Psoas muscle (tissue), 8 donors: Measurements from ENCODE around the gene ATP5MG. TPM values are rescaled to one million over a fixed set of nuclear protein-coding genes. Genes with fewer than 3 reads are reported as not detected.
"Not testable (repeated sequence)": the region's sequence is repeated elsewhere in the genome, so short reads cannot be mapped to it uniquely, and the experiment has no call there.

Source experiments
- ATAC-seq, 4 donors: fragments of 200-7000 bp; cut with Tn5 transposase; one replicate each; pipeline ENCODE4 v1.9.1; 2020; ENCODE audit warnings: moderate library complexity in 3 of 4, mild to moderate bottlenecking in 2 of 4
- DNase-seq, 2 donors: peaks; one replicate each; pipeline ENCODE4 v3.0.0-alpha.2; 2020
- H3K27ac ChIP-seq: fragments of 200-600 bp; one replicate; pipeline ENCODE4 v1.8.0; 2022
- H3K27me3 ChIP-seq, 3 donors: fragments of 200-600 bp in 1 of 3; one replicate each; pipeline versions ENCODE4 v1.6.1 to v1.8.0; 2013 to 2022; ENCODE audit warnings: low read length in 2 of 3, mild to moderate bottlenecking in 2 of 3, moderate library complexity in 1 of 3; ENCODE audit not compliant: insufficient read depth in 3 of 3
- H3K36me3 ChIP-seq, 2 donors: fragments of 200-600 bp in 1 of 2; one replicate each; pipeline versions ENCODE4 v1.6.1 to v1.8.0; 2013 to 2022; ENCODE audit warnings: low read depth in 1 of 2, mild to moderate bottlenecking in 1 of 2, moderate library complexity in 1 of 2; ENCODE audit not compliant: insufficient read depth in 1 of 2
- H3K4me1 ChIP-seq: fragments of 200-600 bp; one replicate; pipeline ENCODE4 v1.8.0; 2022
- H3K4me3 ChIP-seq: fragments of 200-600 bp; one replicate; pipeline ENCODE4 v1.8.0; 2022; ENCODE audit warnings: mild to moderate bottlenecking
- H3K9me3 ChIP-seq: fragments of 200-600 bp; one replicate; pipeline ENCODE4 v1.8.0; 2022
- CTCF ChIP-seq: fragments of 200-600 bp; IDR thresholded peaks from one replicate; pipeline ENCODE4 v1.8.0; 2022; ENCODE audit warnings: antibody characterized with exemption
- WGBS, 3 donors: extraction: QIAGEN DNeasy Blood & Tissue Kit; methylation state at CpG; one replicate each; pipeline versions ENCODE4 v1.1.6 to v1.1.7; 2013; 5-methylcytosine and 5-hydroxymethylcytosine counted together
- intact Hi-C, 2 donors: fragments of 100-400 bp; cut with DNase I; formaldehyde crosslinking; loops; one replicate each; pipeline versions ENCODE4 v1.11.0 to v1.14.2; 2022
- polyA plus RNA-seq, 3 donors: library from polyadenylated mRNA; stranded (reverse); fragments of 200-250 nt; gene quantifications; one replicate each; pipeline ENCODE4 v1.2.3, GENCODE V29; 2013
- total RNA-seq, 4 donors: library from RNA; stranded (reverse); fragmentation: NEBNext Ultra II Directional in 2 of 4; extraction: Animal tissue kit (Norgen Biotek cat#: 25700) in 2 of 4; gene quantifications; one replicate each; pipeline versions ENCODE4 v1.2.1 to v1.2.4, GENCODE V29; 2021 to 2023
- donor health status: healthy with polysubstance abuse.
- donor health status: DM: no; HTN: no; CAD: no; lungs with moderate emphysema.
- donor health status: Bipolar disorder and iron deficiency.
- donor health status: healthy.
- donor health status: DM: yes; HTN: yes; CAD: no.
- donor health status: DM: no; HTN: no; CAD: no.
- donor health status: DM: no; HTN: no; CAD: no.
- donor health status: DM: yes; HTN: yes; CAD: no.

The ATP5MG gene
- total and polyA plus RNA-seq, 7 donors, result 180 to 340 (median 237) TPM

- intact Hi-C loops, result loop anchor here (5.0 kb wide), 2 partner anchors 35 to 85 kb away; partner anchors contain the start of gene KMT2A (in 2 of the 2)
- Histone ChIP-seq H3K4me1 (peaks cover 34% of the 10 kb centered on the region), H3K9me3 (no peaks in the 10 kb centered on the region), H3K36me3 (peaks cover 3 to 44% of the 10 kb centered on the region in 2 donors), H3K4me3 (peak overlapping the region; percentile 70), H3K27me3 (no peaks in the 10 kb centered on the region), H3K27ac (peak overlapping the region; percentile 84)
- DNase-seq (no peak), ATAC-seq (peak; percentile 34 to 49 (median 42))
- WGBS, 3 donors, result 0 to 1% (median 1%) methylated on average over 22 of the region's 22 CpGs
- TF ChIP-seq CTCF, result no peak
Measured at GRCh38 chr11:118401880-118402590, 629 bp downstream of the ATP5MG start.

- H3K36me3 ChIP-seq, result peaks cover 3 to 44% of the 10 kb centered on the region in 2 donors
- not testable (repeated sequence) for DNase-seq, ATAC-seq, H3K27me3 ChIP-seq, H3K9me3 ChIP-seq
- H3K4me1 ChIP-seq, result peaks cover 34% of the 10 kb centered on the region
- peak overlapping the region; percentile 84 for H3K27ac ChIP-seq
- intact Hi-C loops, result loop anchor here (5.0 kb wide), 2 partner anchors 35 to 85 kb away; partner anchors contain the start of gene KMT2A (in 2 of the 2)
- 68 to 75% (median 72%) methylated on average over 7 of the region's 7 CpGs for WGBS, 3 donors
- H3K4me3 ChIP-seq, result peak overlapping the region; percentile 70
Measured at GRCh38 chr11:118402594-118402993, 1.2 kb downstream of the ATP5MG start.

GRCh38 chr11:118406599-118407166, 5.3 kb downstream of the ATP5MG start:
- no peak for ATAC-seq
- intact Hi-C loops, result no loop called here
- Histone ChIP-seq H3K27me3 (no peaks in the 10 kb centered on the region), H3K36me3 (peaks cover 3 to 61% of the 10 kb centered on the region in 2 donors), H3K4me1 (peaks cover 34% of the 10 kb centered on the region), H3K9me3 (no peaks in the 10 kb centered on the region), H3K27ac (no peak overlapping the region), H3K4me3 (no peak overlapping the region)
- 47 to 51% (median 51%) methylated on average over 7 of the region's 7 CpGs for WGBS, 3 donors
- DNase-seq, result no peak
- TF ChIP-seq CTCF, result no peak

GRCh38 chr11:118410055-118410745, 8.8 kb downstream of the ATP5MG start:
- no peak for TF ChIP-seq CTCF
- peaks cover 3 to 61% of the 10 kb centered on the region in 2 donors for H3K36me3 ChIP-seq
- H3K27ac ChIP-seq, result no peak overlapping the region

GRCh38 chr11:118411530-118411929, 10.1 kb downstream of the ATP5MG start:
- no peak overlapping the region for H3K4me3 ChIP-seq
- H3K27ac ChIP-seq, result no peak overlapping the region
- intact Hi-C loops, result no loop called here
- H3K27me3 ChIP-seq, result no peaks in the 10 kb centered on the region
- WGBS, 3 donors, result 81 to 87% (median 86%) methylated on average over 4 of the region's 4 CpGs
- ATAC-seq (no peak), DNase-seq (no peak)
- H3K36me3 ChIP-seq, result peaks cover 1 to 48% of the 10 kb centered on the region in 2 donors
- no peak for TF ChIP-seq CTCF
- H3K9me3 ChIP-seq, result no peaks in the 10 kb centered on the region
- H3K4me1 ChIP-seq, result peaks cover 11% of the 10 kb centered on the region

More at GRCh38 chr11:118410055-118410745, 8.8 kb downstream of the ATP5MG start:
- no peaks in the 10 kb centered on the region for H3K27me3 ChIP-seq
- no peaks in the 10 kb centered on the region for H3K9me3 ChIP-seq
- intact Hi-C loops, result no loop called here
- H3K4me3 ChIP-seq, result no peak overlapping the region
- DNase-seq (no peak), ATAC-seq (no peak)
- peaks cover 12% of the 10 kb centered on the region for H3K4me1 ChIP-seq
- WGBS, 3 donors, result 76 to 85% (median 82%) methylated on average over 7 of the region's 7 CpGs
